GM19035 (cell line): Measurements from ENCODE around the gene OSBPL2.

Experiments used
- ATAC-seq: cut with Tn5 transposase; IDR thresholded peaks from one replicate; pipeline ENCODE4 v1.9.1; 2021; ENCODE audit not compliant: unreplicated experiment

The OSBPL2 gene

DNA sequence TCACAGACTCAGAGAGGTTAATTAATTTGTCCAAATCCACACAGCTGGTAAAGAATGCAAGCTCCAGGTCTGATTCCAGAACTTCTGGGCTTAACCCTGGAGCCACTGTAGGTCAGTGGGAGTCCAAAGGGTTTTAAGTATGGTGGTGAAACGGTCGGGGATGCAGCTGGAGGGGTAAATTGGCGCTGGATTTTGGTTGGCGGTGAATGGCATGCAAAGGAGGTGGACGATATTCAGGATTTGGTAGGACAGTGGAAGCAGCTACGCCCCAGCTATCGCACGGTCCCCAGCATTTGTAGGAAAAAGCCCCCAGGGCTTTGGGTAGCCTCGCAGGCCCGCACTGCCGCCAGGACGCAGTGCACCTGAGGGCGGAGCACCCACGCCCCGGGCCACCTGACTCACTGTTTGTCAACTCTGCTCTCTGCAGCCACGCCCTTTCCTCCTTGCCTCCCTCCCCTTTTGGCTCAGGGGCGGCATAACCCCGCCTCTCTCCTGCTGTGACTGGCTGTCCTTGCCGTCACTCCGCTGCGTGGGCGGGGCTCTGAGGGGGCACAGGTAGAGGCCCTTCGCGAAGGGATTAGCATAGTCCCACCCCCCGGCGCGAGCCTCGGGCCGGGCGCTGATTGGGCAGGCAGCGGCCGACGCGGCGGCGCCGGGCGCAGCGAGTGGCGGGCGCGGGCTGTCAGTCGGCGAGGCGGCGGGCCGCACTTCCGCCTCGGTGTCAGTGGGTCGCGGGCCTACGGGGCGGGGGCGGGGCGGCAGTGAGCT lies at the start of gene OSBPL2:
Gene OSBPL2 (plus strand): TSS at position 721 of the 768 bp plus-strand sequence. CDS start 17,664 bp downstream, outside the sequence.
- peak; percentile 97 for ATAC-seq

DNA sequence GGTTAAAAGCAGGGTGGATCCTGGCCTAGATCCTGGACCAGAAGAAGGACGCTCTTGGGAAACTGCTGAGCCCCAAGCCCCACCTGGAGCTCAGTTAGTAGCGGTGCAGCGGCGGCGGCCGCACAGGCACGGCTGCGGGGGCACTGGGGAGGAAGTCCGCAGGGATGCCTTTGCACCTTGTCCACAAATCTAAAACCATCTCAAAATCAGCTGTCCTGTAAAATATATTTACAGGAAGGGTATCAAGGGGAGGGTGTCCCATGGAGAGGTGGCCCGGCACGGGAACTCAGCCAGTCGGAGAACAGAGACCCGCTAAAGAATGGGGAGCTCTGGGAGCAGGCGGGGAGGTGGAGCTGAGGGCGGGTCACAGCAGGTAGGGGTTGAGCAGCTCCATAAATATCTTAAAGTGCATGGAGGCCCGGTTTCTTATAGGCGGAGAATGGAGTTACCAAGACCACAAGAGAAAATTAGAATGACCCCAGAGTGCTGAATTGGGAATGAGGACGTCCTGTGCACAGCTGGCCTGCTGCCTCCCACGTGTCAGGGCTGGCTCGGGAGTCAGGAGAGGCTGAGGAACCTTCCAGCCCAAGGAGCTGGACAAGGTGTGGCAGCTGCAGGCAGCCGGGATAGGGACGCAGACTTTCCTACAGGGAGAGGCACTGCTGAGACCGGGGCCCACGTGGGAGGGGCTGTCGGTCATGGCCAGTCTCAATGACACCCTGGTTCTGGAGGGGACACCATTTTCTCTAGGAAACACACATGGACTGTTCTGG lies 47.5 kb upstream of the OSBPL2 start:
- ATAC-seq: no peak

DNA sequence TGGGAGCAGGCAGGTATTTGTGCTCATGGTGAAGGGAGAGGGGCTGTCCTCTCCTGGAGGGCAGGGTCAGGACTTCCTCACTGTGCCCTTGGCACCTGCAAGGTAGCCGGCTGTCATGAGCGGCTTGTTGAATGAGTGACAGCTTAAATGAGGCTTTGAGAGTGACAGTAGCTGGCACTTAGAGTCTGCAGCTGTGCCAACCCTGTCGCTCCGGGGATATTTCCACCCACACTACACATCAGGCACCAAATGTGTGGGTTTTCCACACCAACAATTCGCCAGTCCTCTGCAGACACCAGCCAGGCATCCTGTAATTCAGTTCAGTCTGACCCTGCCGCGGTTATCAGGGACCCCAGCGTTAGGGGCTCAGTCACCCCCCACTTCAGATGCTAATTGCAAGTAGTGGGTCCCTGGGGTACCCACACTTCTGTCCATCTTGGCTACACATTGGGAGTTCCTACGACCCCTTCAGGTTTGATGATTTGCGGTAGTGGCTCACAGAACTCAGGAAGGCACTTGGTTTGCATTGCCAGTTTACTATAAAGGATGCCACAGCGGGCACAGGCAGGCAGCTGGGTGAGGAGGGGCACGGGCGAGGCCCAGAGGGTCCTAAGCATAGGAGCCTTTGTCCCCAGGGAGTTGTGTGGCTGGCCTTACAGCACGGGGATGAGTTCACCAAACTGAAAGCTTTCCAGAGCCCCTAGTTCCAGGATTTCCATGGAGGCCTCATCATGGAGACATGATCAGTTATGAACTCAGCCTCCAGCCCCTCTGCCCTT lies 46.4 kb upstream of the OSBPL2 start:
- ATAC-seq: no peak

DNA sequence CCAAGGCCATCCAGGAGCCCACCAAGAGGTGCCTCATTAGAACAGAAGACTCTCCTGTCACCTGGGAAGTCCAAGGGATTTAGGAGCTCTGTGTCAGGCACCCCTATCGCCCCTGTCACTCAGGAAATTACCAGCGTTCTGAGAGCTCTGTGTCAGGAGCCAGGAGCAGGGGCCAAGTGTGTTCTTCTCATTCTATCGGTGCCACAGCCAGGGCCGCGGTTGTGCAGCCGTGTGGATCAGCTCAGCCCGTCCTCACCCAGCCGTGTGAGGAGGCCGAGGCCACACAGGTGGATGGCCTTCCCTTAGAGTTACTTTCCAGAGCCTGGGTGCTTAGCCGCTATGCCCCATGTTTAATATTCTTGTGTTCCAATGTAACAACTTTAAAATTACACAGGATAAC lies 45.7 kb upstream of the OSBPL2 start:
- ATAC-seq: no peak

DNA sequence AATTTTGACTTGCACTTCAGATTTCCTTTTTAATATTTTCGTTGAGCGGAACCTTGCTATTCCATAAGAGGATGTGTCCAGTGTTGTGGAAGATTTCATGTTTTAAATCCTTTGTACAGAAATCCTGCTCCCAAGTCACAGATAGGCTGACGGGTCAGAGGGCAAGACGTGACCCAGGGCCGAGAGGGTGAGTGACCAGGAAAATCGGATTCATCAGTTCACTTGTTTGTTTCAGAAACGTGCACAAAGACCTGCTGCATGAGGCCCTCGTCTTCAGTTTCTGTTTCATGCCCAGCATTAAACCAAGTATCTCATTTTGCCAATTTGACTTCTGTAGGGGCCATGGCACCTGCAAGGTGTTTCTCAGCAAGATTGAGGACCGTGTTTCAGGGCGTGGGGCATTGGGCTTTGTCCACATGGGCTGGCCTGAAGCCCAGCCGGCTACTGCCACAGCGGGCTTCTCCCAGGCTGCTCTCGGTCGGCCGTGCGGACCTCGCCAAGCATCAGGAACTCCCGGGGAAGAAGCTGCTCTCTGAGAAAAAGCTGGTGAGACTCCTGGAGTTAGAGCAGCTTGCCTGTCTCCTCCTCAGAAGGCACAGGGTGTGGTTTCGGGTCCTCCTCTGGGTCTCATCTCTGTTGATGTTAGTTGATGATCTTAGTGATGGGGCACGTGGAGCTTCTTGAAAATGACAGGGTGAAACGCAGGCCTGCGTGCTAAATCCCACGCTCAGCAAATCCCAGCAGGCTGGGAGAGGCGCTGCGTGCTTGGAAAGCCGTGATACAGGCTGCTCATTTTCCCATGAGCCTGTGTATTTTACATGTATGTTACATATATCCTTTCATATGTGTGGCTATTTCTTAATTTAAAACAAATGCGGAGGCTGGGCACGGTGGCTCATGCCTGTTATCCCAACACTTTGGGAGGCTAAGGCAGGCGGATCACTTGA lies 45.0 kb upstream of the OSBPL2 start:
- no peak for ATAC-seq

DNA sequence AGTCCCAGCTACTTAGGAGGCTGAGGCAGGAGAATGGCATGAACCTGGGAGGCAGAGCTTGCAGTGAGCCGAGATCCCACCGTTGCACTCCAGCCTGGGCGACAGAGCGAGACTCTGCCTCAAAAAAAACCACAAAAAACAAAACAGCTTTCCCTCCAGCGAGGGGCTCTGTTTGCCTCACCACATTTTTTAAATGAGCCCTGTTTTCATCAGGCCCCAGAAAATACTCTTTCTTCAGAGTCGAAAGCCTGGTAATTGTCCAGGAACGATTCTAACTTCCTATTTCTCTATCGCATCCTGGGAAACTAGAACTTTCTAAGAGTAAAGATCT lies 43.3 kb upstream of the OSBPL2 start:
- ATAC-seq: no peak

DNA sequence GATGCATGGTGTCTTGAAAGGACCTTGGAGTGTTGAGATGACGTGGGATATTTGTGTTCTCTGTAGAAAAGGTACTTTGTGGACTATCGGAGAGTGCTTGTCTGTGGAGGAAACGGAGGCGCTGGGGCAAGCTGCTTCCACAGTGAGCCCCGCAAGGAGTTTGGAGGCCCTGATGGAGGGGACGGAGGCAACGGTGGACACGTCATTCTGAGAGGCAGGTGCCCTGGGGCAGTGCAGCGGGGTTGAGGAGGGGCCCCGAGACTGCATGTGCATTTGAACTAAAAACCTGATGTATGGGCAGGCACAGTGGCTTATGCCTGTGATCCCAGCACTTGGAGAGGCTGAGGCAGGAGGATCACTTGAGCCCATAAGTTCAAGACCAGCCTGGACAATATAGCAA lies 42.6 kb upstream of the OSBPL2 start:
- ATAC-seq: no peak

DNA sequence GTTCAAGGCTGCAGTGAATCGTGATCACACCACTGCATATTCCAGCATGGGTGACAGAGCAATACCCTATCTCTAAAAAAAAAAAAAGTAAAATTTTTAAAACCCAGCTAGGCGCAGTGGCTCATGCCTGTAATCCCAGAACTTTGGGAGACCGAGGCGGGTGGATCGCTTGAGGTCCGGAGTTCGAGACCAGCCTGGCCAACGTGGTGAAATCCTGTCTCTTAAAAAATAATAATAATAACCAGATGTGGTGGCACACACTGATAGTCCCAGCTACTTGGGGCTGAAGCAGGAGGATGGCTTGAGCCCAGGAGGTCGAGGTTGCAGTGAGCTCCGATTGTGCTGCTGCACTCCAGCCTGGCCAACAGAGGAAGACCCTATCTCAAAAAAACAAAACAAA lies 42.0 kb upstream of the OSBPL2 start:
- no peak for ATAC-seq

DNA sequence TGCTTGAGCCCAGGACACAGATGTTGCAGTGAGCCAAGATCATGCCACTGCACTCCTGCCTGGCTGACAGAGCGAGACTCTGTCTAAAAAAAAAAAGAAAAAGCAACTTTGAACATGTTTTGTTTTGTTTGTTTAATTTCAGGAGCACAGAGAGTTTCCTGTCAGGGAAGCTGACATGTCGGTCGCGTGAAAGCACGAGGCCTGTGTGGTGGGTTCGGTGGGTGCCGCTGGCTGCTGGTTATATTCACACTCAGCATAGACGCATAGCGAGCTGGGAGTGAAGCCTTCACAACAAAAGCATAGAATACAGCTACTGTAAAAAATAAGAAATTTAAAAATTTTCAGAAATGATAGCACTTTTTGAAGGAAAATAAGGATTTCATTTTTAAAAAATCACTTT lies 41.0 kb upstream of the OSBPL2 start:
- ATAC-seq: no peak

DNA sequence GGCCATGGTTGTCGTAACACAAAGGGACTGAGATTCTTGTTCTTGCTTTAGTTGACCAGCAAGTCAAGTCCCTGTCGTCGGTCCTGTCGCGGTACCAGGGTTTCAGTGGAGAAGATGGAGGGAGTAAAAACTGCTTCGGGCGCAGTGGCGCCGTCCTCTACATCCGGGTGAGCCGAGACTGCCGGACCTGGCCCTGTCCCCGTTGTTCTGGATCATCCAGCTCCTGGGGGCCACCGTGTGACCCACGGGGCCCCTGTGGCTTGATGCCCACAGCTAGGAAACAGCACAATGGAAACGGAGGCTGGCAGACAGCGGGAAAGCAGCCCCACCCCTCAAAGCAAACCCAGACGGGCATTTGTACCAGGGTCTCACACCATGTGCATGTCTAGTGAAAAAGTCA lies 40.5 kb upstream of the OSBPL2 start:
- no peak for ATAC-seq

DNA sequence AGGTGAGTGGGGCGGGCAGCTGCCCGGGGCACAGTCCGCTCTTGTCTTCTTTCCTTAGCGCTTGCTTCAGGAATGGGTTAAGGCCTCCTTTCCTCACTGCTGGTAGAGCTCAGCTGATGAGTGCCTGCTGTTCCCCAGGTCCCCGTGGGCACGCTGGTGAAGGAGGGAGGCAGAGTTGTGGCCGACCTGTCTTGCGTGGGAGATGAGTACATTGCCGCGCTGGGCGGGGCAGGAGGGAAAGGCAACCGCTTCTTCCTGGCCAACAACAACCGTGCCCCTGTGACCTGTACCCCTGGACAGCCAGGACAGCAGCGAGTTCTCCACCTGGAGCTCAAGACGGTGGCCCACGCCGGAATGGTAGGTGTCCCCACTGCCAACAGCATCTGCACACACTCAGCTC lies 39.8 kb upstream of the OSBPL2 start:
- no peak for ATAC-seq

DNA sequence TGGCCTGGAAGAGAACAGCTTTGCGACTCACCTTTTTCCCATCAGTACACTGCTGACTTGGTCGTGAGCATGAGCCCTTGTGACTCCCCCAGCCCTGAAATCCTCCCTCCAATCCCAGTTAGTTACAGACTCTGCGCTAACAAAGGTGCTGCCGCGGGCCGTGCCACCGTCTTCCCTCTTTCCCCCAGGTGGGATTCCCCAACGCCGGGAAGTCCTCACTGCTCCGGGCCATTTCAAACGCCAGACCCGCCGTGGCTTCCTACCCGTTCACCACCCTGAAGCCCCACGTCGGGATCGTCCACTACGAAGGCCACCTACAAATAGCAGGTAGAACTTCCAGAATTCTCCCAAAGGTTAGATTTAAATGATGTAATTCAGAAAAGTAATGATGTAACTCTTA lies 39.4 kb upstream of the OSBPL2 start:
- no peak for ATAC-seq

DNA sequence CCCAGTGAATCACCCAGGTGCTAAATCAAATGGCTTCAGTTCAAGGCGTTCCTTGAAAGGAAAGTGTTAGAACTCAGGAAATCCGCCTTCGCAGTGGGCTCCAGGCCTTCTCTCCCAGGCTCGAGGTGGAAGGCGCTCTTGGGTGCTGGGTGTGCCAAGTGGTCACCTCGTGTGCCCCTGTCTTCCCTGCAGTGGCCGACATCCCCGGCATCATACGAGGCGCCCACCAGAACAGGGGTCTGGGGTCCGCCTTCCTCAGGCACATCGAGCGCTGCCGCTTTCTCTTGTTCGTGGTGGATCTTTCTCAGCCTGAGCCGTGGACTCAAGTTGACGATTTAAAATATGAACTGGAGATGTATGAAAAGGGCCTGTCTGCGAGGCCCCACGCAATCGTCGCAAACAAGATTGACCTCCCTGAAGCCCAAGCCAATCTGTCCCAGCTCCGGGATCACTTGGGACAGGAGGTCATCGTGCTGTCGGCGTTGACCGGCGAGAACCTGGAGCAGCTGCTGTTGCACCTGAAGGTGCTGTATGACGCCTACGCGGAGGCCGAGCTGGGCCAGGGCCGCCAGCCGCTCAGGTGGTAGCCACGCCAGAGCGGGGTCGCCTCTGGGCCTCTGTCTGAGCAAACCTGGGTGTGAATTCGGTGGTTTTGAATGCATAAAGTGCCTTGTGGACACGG lies 37.7 kb upstream of the OSBPL2 start:
- no peak for ATAC-seq

DNA sequence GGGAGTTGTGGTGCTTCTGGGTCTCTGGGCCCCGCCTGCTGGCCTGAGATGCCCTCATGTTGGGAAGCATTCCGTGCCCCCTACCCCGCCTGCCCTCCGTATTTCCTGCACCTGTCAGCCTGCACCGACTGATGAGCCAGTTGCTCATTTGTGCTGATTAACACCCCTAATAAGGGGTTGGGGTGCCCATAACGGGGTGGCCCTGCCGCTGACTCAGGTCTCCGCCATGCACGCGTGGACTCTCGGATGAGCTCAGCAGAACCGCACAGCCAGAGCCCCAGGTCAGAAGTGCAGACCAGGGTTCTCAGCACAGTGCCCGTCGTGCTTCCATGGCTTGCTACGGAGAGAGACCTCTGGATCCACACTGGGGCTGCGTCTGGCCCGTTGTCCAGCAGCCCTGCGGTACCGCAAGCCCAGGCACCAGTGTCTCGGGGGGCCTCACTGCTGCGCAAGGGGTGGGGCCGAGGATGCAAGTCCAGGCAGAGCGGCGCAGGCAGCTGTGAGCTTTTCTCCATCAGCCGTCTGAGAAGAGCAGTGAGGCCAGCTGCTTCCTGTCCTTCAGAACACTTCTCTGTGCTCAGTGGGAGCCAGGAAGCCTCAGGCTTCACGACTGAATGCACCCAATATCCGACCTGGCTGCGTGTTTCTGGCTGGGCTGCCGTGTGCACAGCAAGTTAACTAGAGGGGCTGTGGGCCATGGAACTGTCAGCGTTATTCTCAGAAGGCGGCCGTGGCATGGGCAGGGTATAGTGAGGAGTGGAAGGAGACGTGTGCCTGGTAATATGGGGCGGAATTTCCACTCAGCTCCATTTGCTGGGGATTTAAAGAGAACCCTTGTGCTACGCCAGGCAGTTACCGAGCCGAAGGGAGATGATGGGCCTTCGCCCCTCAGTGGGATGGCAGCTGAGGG lies 36.9 kb upstream of the OSBPL2 start:
- ATAC-seq: no peak

DNA sequence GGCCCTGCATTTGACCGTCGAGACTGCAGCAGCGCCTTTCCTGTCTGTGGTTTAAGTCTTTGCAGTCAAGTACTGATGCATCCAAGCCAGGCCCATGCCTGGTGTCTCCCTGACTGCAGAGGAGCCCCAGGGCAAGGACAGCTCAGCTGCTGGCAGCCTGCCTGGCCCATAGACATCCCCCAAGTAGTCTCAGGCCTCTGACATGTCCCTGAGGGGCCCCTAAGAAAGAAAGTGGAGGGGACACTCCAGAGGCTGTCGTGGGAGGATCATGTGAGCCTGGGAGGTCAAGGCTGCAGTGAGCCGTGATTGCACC lies 36.3 kb upstream of the OSBPL2 start:
- ATAC-seq: no peak

DNA sequence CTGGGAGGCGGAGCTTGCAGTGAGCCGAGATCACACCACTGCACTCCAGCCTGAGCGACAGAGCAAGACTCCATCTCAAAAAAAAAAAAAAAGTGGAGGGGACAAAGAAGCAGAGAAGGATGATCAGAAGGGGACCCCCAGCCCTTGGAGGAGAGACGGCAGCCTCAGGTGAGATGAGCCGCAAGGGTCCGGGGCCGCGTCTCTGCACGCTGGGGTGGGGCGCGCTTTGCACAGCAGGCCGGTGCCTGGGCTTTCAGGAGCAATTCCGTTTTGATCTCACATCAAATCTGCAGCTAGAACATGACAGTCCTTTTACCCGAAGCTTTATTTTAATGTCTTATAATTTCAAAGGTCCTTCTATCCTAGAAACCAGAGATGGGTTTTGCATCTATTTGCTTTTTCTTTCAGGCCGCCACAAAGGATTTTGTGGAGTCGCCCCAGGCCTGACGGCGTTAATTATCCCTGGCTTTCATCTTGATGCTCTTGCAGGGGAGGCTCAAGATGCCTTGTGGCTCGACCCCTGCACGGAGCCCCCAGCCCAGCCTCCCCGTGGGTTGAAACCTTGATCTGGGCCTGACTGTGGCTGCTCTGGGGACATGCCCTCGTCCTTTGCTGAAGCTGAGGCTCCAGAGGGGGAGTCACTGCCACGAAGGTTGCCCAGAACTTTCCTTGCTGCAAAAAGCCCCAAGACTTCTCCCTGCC lies 35.5 kb upstream of the OSBPL2 start:
- ATAC-seq: no peak

DNA sequence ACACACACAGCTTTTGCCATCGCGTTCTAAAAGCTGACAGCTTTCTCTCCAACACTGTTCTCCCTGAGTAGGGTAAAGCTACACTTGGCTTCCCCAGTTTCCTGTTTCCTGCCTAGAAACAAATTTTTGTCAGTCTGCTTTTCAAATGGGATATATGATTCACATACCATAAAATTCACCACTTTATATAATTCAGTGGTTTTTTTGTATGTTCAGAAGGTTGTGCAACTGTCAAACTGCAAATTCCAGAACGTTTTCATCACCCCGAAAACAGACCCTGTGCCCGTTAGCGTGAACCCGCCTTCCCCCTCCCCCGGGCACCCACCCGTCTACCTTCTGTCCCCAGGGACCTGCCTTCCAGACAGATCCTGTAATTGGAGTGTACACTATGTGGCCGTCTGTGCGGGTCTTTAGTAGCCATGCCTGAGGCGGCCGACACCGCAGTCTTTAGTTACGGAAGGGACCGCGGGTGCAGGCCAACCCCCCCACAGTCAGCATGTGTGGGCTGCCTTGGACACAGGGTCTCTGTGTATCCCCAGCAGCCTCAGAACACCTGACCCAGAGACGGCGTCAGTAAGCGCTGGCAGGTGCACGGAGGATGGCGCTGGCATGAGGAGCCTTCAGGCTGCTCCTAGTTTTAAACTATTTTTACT lies 34.8 kb upstream of the OSBPL2 start:
- ATAC-seq: no peak
